ENCODE results near the gene SMARCC1. TPM values are rescaled to one million over a fixed set of nuclear protein-coding genes. Genes with fewer than 3 reads are reported as not detected.

The SMARCC1 gene
- total RNA-seq, 2 experiments from 2014 or later: 74.2 to 76.2 TPM

DNA sequence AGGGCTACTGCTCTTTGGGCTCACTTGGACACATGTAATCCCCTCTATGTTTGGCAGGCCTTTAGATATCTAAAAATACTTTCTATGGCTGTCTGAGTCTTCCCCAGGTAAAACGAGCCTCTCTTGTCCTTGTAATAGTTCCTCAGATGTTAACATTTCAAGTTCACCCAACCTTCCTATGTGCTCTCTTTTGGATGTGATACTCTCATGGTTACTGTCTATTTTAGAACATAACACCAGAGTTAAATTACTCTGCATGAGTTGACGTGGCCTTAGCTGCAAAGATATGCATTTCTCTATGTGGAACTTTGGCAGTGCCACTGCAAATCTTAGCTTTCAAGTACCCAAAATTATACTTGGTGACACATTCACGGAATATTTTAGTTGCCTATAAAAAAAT, 171.1 kb downstream of the SMARCC1 start:
- intact Hi-C loops (cut with DNase I, micrococcal nuclease): no loop called here
- Mint-ChIP-seq H3K9me3 (no peaks in the 10 kb centered on the region), H3K27me3 (no peaks in the 10 kb centered on the region), H3K36me3 (ENCODE audit: low read depth) (peaks cover 62% of the 10 kb centered on the region), H3K4me3 (no peak overlapping the region), H3K4me1 (ENCODE audit: low read depth) (no peaks in the 10 kb centered on the region), H3K27ac (no peak overlapping the region)
- ATAC-seq (ENCODE audit: poor library complexity) (no peak), DNase-seq (no peak)
- ChIA-PET POLR2A (no interaction called here), CTCF (interaction anchor here (1.0 kb wide), 1 partner anchor 10 kb away, joined by 3 read pairs; no protein-coding TSS in a partner anchor)
- Histone ChIP-seq H3K4me1 (ENCODE audit: insufficient read depth, low read length) (no peaks in the 10 kb centered on the region), H3K4me3 (ENCODE audit: low read length) (no peak overlapping the region), H3K27me3 (ENCODE audit: control insufficient read depth in 1 of 2, insufficient read depth in 2 of 2, low read length in 2 of 2) (no peaks in the 10 kb centered on the region), H3K27ac (ENCODE audit: low read depth in 1 of 2, low read length in 2 of 2) (no peak overlapping the region), H3K9me3 (ENCODE audit: control insufficient read depth in 1 of 2, insufficient read depth in 1 of 2, low read length in 2 of 2) (no peaks in the 10 kb centered on the region), H3K36me3 (ENCODE audit: insufficient read depth, low read length) (peaks cover 74% of the 10 kb centered on the region)
- TF ChIP-seq, protein P1, sequence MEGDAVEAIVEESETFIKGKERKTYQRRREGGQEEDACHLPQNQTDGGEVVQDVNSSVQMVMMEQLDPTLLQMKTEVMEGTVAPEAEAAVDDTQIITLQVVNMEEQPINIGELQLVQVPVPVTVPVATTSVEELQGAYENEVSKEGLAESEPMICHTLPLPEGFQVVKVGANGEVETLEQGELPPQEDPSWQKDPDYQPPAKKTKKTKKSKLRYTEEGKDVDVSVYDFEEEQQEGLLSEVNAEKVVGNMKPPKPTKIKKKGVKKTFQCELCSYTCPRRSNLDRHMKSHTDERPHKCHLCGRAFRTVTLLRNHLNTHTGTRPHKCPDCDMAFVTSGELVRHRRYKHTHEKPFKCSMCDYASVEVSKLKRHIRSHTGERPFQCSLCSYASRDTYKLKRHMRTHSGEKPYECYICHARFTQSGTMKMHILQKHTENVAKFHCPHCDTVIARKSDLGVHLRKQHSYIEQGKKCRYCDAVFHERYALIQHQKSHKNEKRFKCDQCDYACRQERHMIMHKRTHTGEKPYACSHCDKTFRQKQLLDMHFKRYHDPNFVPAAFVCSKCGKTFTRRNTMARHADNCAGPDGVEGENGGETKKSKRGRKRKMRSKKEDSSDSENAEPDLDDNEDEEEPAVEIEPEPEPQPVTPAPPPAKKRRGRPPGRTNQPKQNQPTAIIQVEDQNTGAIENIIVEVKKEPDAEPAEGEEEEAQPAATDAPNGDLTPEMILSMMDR (IDR thresholded peaks at IDR 0.05): no peak

GRCh38 chr3:47607335-47607734, 174.4 kb downstream of the SMARCC1 start:
- Histone ChIP-seq H3K4me3 (ENCODE audit: low read length) (no peak overlapping the region), H3K27ac (ENCODE audit: low read depth in 1 of 2, low read length in 2 of 2) (no peak overlapping the region), H3K9me3 (ENCODE audit: control insufficient read depth in 1 of 2, insufficient read depth in 1 of 2, low read length in 2 of 2) (no peaks in the 10 kb centered on the region), H3K36me3 (ENCODE audit: insufficient read depth, low read length) (peaks cover 66% of the 10 kb centered on the region), H3K27me3 (ENCODE audit: control insufficient read depth in 1 of 2, insufficient read depth in 2 of 2, low read length in 2 of 2) (no peaks in the 10 kb centered on the region), H3K4me1 (ENCODE audit: insufficient read depth, low read length) (no peaks in the 10 kb centered on the region)
- intact Hi-C loops (cut with DNase I, micrococcal nuclease): no loop called here
- DNase-seq (no peak), ATAC-seq (ENCODE audit: poor library complexity) (no peak)
- peaks cover 88% of the 10 kb centered on the region for H3K36me3 Mint-ChIP-seq (ENCODE audit: low read depth)
- CTCF ChIA-PET: no interaction called here
- no peak overlapping the region for H3K4me3 Mint-ChIP-seq
- POLR2A ChIA-PET: no interaction called here
- H3K4me1 Mint-ChIP-seq (ENCODE audit: low read depth): no peaks in the 10 kb centered on the region
- H3K27me3 Mint-ChIP-seq: no peaks in the 10 kb centered on the region
- H3K27ac Mint-ChIP-seq: no peak overlapping the region
- TF ChIP-seq, protein P1 (IDR thresholded peaks at IDR 0.05): no peak
- H3K9me3 Mint-ChIP-seq: no peaks in the 10 kb centered on the region

GRCh38 chr3:47606165-47606564, 175.5 kb downstream of the SMARCC1 start:
- H3K27ac Mint-ChIP-seq: no peak overlapping the region
- intact Hi-C loops (cut with DNase I, micrococcal nuclease): no loop called here
- no peak overlapping the region for H3K4me3 ChIP-seq (ENCODE audit: low read length)
- no peaks in the 10 kb centered on the region for H3K27me3 ChIP-seq (ENCODE audit: control insufficient read depth in 1 of 2, insufficient read depth in 2 of 2, low read length in 2 of 2)
- peaks cover 75% of the 10 kb centered on the region for H3K36me3 ChIP-seq (ENCODE audit: insufficient read depth, low read length)
- H3K9me3 ChIP-seq (ENCODE audit: control insufficient read depth in 1 of 2, insufficient read depth in 1 of 2, low read length in 2 of 2): no peaks in the 10 kb centered on the region
- no peak overlapping the region for H3K4me3 Mint-ChIP-seq
- CTCF ChIA-PET: interaction anchor here (1.1 kb wide), 1 partner anchor 10 kb away, joined by 4 read pairs; no protein-coding TSS in a partner anchor
- H3K4me1 ChIP-seq (ENCODE audit: insufficient read depth, low read length): no peaks in the 10 kb centered on the region
- no peak for ATAC-seq (ENCODE audit: poor library complexity)
- no peak overlapping the region for H3K27ac ChIP-seq (ENCODE audit: low read depth in 1 of 2, low read length in 2 of 2)
- H3K4me1 Mint-ChIP-seq (ENCODE audit: low read depth): no peaks in the 10 kb centered on the region
- DNase-seq: no peak
- H3K27me3 Mint-ChIP-seq: no peaks in the 10 kb centered on the region
- POLR2A ChIA-PET: no interaction called here
- TF ChIP-seq, protein P1 (IDR thresholded peaks at IDR 0.05): no peak
- no peaks in the 10 kb centered on the region for H3K9me3 Mint-ChIP-seq
- H3K36me3 Mint-ChIP-seq (ENCODE audit: low read depth): peaks cover 87% of the 10 kb centered on the region
